K562 (cell line): ENCODE measurements around the gene NTN1. TPM values are rescaled to one million over a fixed set of nuclear protein-coding genes. Genes with fewer than 3 reads are reported as not detected.

Experiments
- ATAC-seq: fragments of 200-7000 bp; cut with Tn5 transposase; 3 replicates; pipeline ENCODE4 v1.9.1; 2020; ENCODE audit warnings: moderate library complexity
- BruUV-seq: library from RNA; stranded (reverse); fragments of 400-500 nt; replicated peaks from 2 replicates; lab custom pipeline; 2021; lab: Mats Ljungman, UMichigan
- CTCF ChIA-PET: fragments of 300-600 bp; formaldehyde crosslinking; extraction: SDS; loops from one replicate; lab custom pipeline; 2021; ENCODE audit warnings: low intra/inter-chr PET ratio; lab: Yijun Ruan, JAX
- POLR2A ChIA-PET: fragments of 300-600, 350-650 bp; sonication (Branson Sonifier 250); formaldehyde crosslinking; extraction: SDS; loops from one replicate; lab custom pipeline; 2021; ENCODE audit warnings: antibody characterized with exemption, inconsistent platforms; lab: Yijun Ruan, JAX
- DNase-seq, 4 experiments: peaks; one replicate each; pipeline versions ENCODE4 v3.0.0 to v3.0.0-alpha.2; 2011 to 2018; ENCODE audit warnings: low spot score in 3 of 4, mixed read lengths in 3 of 4; ENCODE audit errors: extremely low read depth in 1 of 4
- FAIRE-seq: peaks from 2 replicates; lab custom pipeline; 2011; peaks lifted over from hg19 to GRCh38; lab: Jason Lieb, UNC
- H2AFZ ChIP-seq: 2 replicates; pipeline ENCODE4 v1.6.0; 2011; ENCODE audit warnings: low read depth, low read length, control low read depth, inconsistent platforms
- H3K27ac ChIP-seq: fragments of 200-600 bp; 3 replicates; pipeline ENCODE4 v1.8.0; 2011; ENCODE audit warnings: low read depth, mild to moderate bottlenecking, control low read depth, inconsistent platforms, low read length, moderate library complexity, mixed read lengths; ENCODE audit errors: extremely low read depth
- H3K27me3 ChIP-seq, 2 experiments: fragments of 300-600 bp in 1 of 2; 2 replicates in 1 of 2; 3 replicates in 1 of 2; pipeline versions ENCODE4 v1.6.0 to v1.8.0; 2011; ENCODE audit warnings: inconsistent platforms in 2 of 2, low read length in 2 of 2, mild to moderate bottlenecking in 1 of 2, mixed read lengths in 1 of 2, moderate library complexity in 1 of 2; ENCODE audit not compliant: control insufficient read depth in 2 of 2, insufficient read depth in 2 of 2
- H3K36me3 ChIP-seq: fragments of 300-600 bp; 3 replicates; pipeline ENCODE4 v1.8.0; 2011; ENCODE audit warnings: mild to moderate bottlenecking, low read length, inconsistent platforms; ENCODE audit not compliant: control insufficient read depth, insufficient read depth
- H3K4me1 ChIP-seq, 2 experiments: fragments of 200-600 bp in 1 of 2; replicated peaks in 1 of 2; 2 replicates in 1 of 2; 3 replicates in 1 of 2; pipeline versions ENCODE4 v1.5.1 to v1.8.0; 2011; ENCODE audit warnings: inconsistent platforms in 2 of 2, low read length in 2 of 2, mild to moderate bottlenecking in 1 of 2, mixed read lengths in 1 of 2, moderate library complexity in 1 of 2; ENCODE audit not compliant: control insufficient read depth in 2 of 2, insufficient read depth in 2 of 2
- H3K4me2 ChIP-seq: 2 replicates; pipeline ENCODE4 v1.6.1; 2011; ENCODE audit warnings: low read length, control low read depth, inconsistent platforms, mixed read lengths; ENCODE audit not compliant: insufficient read depth
- H3K4me3 ChIP-seq: fragments of 200-600 bp; sonication (generic), shearing (Covaris generic); 2 replicates; pipeline ENCODE4 v1.5.1; 2016; ENCODE audit warnings: control low read depth, inconsistent platforms
- H3K79me2 ChIP-seq: fragments of 200-600 bp; 3 replicates; pipeline ENCODE4 v1.8.0; 2011; ENCODE audit warnings: low read length, inconsistent platforms; ENCODE audit not compliant: control insufficient read depth, insufficient read depth
- H3K9ac ChIP-seq, 2 experiments: 2 replicates each; pipeline versions ENCODE4 v1.6.0 to v1.6.1; 2011; ENCODE audit warnings: low read depth in 2 of 2, low read length in 2 of 2, control low read depth in 1 of 2, inconsistent platforms in 1 of 2, mild to moderate bottlenecking in 1 of 2, mixed read lengths in 1 of 2; ENCODE audit not compliant: insufficient read depth in 1 of 2
- H3K9me1 ChIP-seq: one replicate; pipeline ENCODE4 v1.6.0; 2011; ENCODE audit warnings: inconsistent platforms, mild to moderate bottlenecking, low read length, moderate library complexity; ENCODE audit not compliant: control insufficient read depth, insufficient read depth
- H3K9me3 ChIP-seq: replicated peaks from 2 replicates; pipeline ENCODE4 v1.5.1; 2011; ENCODE audit warnings: low read depth, low read length, inconsistent platforms; ENCODE audit not compliant: control insufficient read depth, insufficient read depth
- H4K20me1 ChIP-seq: replicated peaks from 2 replicates; pipeline ENCODE4 v1.6.1; 2011; ENCODE audit warnings: low read length, inconsistent platforms, mixed read lengths; ENCODE audit not compliant: control insufficient read depth, insufficient read depth
- ARHGAP35 ChIP-seq: fragments of 450-650 bp; IDR thresholded peaks from 2 replicates; pipeline ENCODE4 v1.6.1; 2018; ENCODE audit not compliant: partially characterized antibody
- ETV5 ChIP-seq: sonication (generic); formaldehyde crosslinking; IDR thresholded peaks from 2 replicates; pipeline ENCODE4 v1.4.0; 2020; ENCODE audit warnings: low read depth, mild to moderate bottlenecking, missing genetic modification reagents
- JUNB ChIP-seq: fragments of 450-650 bp; formaldehyde crosslinking; conservative IDR thresholded peaks from 2 replicates; pipeline ENCODE4 v1.4.0; 2020; ENCODE audit warnings: mild to moderate bottlenecking
- NR2C2 ChIP-seq, 2 experiments: fragments of 200-800 bp in 1 of 2; sonication (Bioruptor generic) in 1 of 2; sonication (generic) in 1 of 2; formaldehyde crosslinking in 1 of 2; IDR thresholded peaks; 2 replicates each; pipeline versions ENCODE4 v1.6.1 to v1.8.0; 2016 to 2022; ENCODE audit warnings: mild to moderate bottlenecking in 1 of 2, missing compliant biosample characterization in 1 of 2, missing genetic modification characterization in 1 of 2, missing genetic modification reagents in 1 of 2
- SMAD4 ChIP-seq: fragments of 250-450 bp; sonication (Bioruptor Pico); conservative IDR thresholded peaks from 2 replicates; pipeline ENCODE4 v1.8.0; 2021; ENCODE audit warnings: inconsistent platforms, mild to moderate bottlenecking, moderate library complexity
- TARDBP ChIP-seq: fragments of 450-650 bp; IDR thresholded peaks from 2 replicates; pipeline ENCODE4 v1.6.1; 2016
- ZNF23 ChIP-seq: fragments of 250-450 bp; sonication (Bioruptor Pico); IDR thresholded peaks from 2 replicates; pipeline ENCODE4 v1.4.0; 2020; ENCODE audit warnings: mild to moderate bottlenecking
- ZNF436 ChIP-seq: fragments of 250-450, 450-650 bp; sonication (Bioruptor Pico); formaldehyde crosslinking; IDR thresholded peaks from 2 replicates; pipeline ENCODE4 v1.7.0; 2020; ENCODE audit warnings: mild to moderate bottlenecking
- ZNF584 ChIP-seq: fragments of 200-800 bp; sonication (Bioruptor generic); IDR thresholded peaks from 2 replicates; pipeline ENCODE4 v1.6.1; 2016; ENCODE audit warnings: low read depth, mild to moderate bottlenecking, missing genetic modification characterization, missing compliant biosample characterization
- WGBS: fragments of 100-300 bp; shearing (Covaris generic); methylation state at CpG from one replicate; pipeline ENCODE4 v1.1.6; 2016; ENCODE audit warnings: low coverage, mixed read lengths; ENCODE audit not compliant: insufficient coverage; ENCODE audit errors: missing lambda C conversion rate; 5-methylcytosine and 5-hydroxymethylcytosine counted together
- in situ Hi-C: fragments of 300-500 bp; cut with MboI; formaldehyde crosslinking; loops from 4 replicates; pipeline ENCODE4 v1.15.0; 2018; ENCODE audit warnings: inconsistent platforms, mixed read lengths
- intact Hi-C: fragments of 100-400 bp; cut with micrococcal nuclease; formaldehyde crosslinking; loops from 2 replicates; pipeline ENCODE4 v1.14.2; 2022
- polyA plus RNA-seq, 8 experiments: library from polyadenylated mRNA; depleted of rRNA in 4 of 8; stranded (reverse) in 5 of 8; unstranded in 3 of 8; fragments of >200 nt; fragmentation: Nextera tagmentation in 2 of 8; fragmentation: Illumina TruSeq in 1 of 8; extraction: Ambion mirVana in 2 of 8; extraction: Trizol in 1 of 8; gene quantifications; 2 replicates each; pipeline versions ENCODE4 v1.2.1 to v1.2.3, GENCODE V29; 2011 to 2014; ENCODE audit warnings: inconsistent platforms in 1 of 8, missing spikeins in 1 of 8
- total RNA-seq, 7 experiments: library from RNA; depleted of rRNA in 6 of 7; stranded (reverse); fragments of >200 nt in 6 of 7; fragmentation: Illumina TruSeq in 2 of 7; extraction: Trizol in 2 of 7; gene quantifications; 2 replicates each; pipeline versions ENCODE4 v1.2.1 to v1.2.3, GENCODE V29; 2011 to 2021; ENCODE audit warnings: low replicate concordance in 1 of 7
- TF ChIP-seq, protein P1 (sequence below): fragments of 450-650 bp; IDR thresholded peaks from 2 replicates; pipeline ENCODE4 v1.6.1; 2016; ENCODE audit warnings: low read depth, mild to moderate bottlenecking, moderate library complexity
- TF ChIP-seq, protein P2 (sequence below): sonication (generic); formaldehyde crosslinking; IDR thresholded peaks from 2 replicates; pipeline ENCODE4 v1.8.0; 2023; ENCODE audit warnings: mild to moderate bottlenecking, missing genetic modification reagents
- TF ChIP-seq, protein P3 (sequence below): fragments of 250-450 bp; sonication (Bioruptor Pico); IDR thresholded peaks from 2 replicates; pipeline ENCODE4 v1.9.0; 2021; ENCODE audit warnings: mild to moderate bottlenecking

NTN1 gene
- total and polyA plus RNA-seq, 9 of the 15 experiments (the other 6 are each of a cell fraction or from before 2014, with no cell fraction given) = 0.02 TPM; not detected in 8

DNA sequence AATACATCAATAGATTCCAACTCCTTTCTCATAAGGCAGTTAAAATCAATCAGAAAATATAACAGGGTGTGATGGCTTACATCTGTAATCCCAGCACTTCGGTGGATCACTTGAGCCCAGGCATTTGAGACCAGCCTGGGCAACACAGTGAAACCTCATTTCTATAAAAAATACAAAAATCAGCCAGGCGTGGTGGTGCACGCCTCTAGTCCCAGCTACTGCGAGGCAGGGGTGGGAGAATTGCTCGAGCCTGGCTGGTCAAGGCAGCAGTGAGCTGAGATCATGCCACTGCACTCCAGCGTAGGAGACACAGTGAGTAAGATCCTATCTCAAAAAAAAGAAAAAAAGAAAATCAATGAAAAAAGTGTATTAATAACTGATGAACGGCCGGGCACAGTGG lies 258.6 kb downstream of the NTN1 start:
- CTCF ChIA-PET = no interaction called here
- Histone ChIP-seq H3K9me1 (no peaks in the 10 kb centered on the region), H3K4me3 (no peak overlapping the region), H3K4me1 (no peaks in the 10 kb centered on the region), H3K9me3 (no peaks in the 10 kb centered on the region), H2AFZ (no peak overlapping the region), H3K36me3 (no peaks in the 10 kb centered on the region), H3K9ac (no peak overlapping the region), H3K4me2 (no peak overlapping the region), H3K27ac (no peak overlapping the region), H4K20me1 (no peaks in the 10 kb centered on the region), H3K79me2 (no peaks in the 10 kb centered on the region), H3K27me3 (0 out of 5 replicates have a peak, but pooled peaks cover 0 to 5% of the 10 kb centered on the region in 2 experiments)
- FAIRE-seq = no peak
- intact Hi-C loops (no loop called here), in situ Hi-C loops (no loop called here)
- no TSS peak for BruUV-seq
- 3% methylated on average over 6 of the region's 8 CpGs for WGBS
- POLR2A ChIA-PET = no interaction called here
- no peak for ATAC-seq
- DNase-seq = no peak
- TF ChIP-seq, protein P1, sequence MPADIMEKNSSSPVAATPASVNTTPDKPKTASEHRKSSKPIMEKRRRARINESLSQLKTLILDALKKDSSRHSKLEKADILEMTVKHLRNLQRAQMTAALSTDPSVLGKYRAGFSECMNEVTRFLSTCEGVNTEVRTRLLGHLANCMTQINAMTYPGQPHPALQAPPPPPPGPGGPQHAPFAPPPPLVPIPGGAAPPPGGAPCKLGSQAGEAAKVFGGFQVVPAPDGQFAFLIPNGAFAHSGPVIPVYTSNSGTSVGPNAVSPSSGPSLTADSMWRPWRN = no peak
- TF ChIP-seq, protein P2, sequence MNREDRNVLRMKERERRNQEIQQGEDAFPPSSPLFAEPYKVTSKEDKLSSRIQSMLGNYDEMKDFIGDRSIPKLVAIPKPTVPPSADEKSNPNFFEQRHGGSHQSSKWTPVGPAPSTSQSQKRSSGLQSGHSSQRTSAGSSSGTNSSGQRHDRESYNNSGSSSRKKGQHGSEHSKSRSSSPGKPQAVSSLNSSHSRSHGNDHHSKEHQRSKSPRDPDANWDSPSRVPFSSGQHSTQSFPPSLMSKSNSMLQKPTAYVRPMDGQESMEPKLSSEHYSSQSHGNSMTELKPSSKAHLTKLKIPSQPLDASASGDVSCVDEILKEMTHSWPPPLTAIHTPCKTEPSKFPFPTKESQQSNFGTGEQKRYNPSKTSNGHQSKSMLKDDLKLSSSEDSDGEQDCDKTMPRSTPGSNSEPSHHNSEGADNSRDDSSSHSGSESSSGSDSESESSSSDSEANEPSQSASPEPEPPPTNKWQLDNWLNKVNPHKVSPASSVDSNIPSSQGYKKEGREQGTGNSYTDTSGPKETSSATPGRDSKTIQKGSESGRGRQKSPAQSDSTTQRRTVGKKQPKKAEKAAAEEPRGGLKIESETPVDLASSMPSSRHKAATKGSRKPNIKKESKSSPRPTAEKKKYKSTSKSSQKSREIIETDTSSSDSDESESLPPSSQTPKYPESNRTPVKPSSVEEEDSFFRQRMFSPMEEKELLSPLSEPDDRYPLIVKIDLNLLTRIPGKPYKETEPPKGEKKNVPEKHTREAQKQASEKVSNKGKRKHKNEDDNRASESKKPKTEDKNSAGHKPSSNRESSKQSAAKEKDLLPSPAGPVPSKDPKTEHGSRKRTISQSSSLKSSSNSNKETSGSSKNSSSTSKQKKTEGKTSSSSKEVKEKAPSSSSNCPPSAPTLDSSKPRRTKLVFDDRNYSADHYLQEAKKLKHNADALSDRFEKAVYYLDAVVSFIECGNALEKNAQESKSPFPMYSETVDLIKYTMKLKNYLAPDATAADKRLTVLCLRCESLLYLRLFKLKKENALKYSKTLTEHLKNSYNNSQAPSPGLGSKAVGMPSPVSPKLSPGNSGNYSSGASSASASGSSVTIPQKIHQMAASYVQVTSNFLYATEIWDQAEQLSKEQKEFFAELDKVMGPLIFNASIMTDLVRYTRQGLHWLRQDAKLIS (CRISPR knock-in tag) = no peak
- TF ChIP-seq, protein P3, sequence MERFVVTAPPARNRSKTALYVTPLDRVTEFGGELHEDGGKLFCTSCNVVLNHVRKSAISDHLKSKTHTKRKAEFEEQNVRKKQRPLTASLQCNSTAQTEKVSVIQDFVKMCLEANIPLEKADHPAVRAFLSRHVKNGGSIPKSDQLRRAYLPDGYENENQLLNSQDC (CRISPR knock-in tag) = no peak
- TF ChIP-seq ETV5 (CRISPR knock-in tag) = no peak
- TF ChIP-seq JUNB (CRISPR knock-in tag) = no peak
- TF ChIP-seq SMAD4 (CRISPR knock-in tag) = no peak
- no peak for TF ChIP-seq ZNF23 (CRISPR knock-in tag)
- no peak for TF ChIP-seq NR2C2 (CRISPR knock-in tag; IDR thresholded peaks at IDR 0.05)
- no peak for TF ChIP-seq NR2C2 (tag; IDR thresholded peaks at IDR 0.05)
- no peak for TF ChIP-seq TARDBP
- TF ChIP-seq ARHGAP35 = no peak
- no peak for TF ChIP-seq ZNF584 (CRISPR knock-in tag)
- TF ChIP-seq ZNF436 = no peak
